Raji (cell line): ENCODE data around the gene HTRA3.

Source experiments
- POLR2A ChIP-seq: IDR thresholded peaks from 2 replicates; pipeline ENCODE4 v1.6.1; 2011; ENCODE audit warnings: low read depth, low read length, control low read depth; ENCODE audit not compliant: insufficient read depth

The HTRA3 gene

DNA sequence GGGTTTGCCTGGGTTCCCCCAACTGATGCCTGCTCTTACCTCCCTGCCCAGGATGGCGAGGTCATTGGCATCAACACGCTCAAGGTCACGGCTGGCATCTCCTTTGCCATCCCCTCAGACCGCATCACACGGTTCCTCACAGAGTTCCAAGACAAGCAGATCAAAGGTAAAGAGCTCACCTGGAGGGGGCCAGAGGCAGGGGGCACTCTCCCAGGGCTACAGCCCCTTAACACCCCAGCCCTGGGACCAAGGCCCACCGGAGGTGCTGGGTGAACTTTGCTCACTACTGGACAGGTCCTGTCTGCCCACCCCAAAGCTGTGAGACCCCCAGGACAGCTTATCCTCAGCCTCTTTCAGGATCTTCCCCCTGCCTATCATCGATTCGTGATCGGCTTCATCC is 24.5 kb downstream of the HTRA3 start:
- no peak for TF ChIP-seq POLR2A

GRCh38 chr4:8294775-8295174 is 25.2 kb downstream of the HTRA3 start:
- TF ChIP-seq POLR2A, result no peak

- no peak for TF ChIP-seq POLR2A
Observed at GRCh38 chr4:8295471-8295870, 25.9 kb downstream of the HTRA3 start.

- no peak for TF ChIP-seq POLR2A
Observed at GRCh38 chr4:8296491-8296890, 26.9 kb downstream of the HTRA3 start.

DNA sequence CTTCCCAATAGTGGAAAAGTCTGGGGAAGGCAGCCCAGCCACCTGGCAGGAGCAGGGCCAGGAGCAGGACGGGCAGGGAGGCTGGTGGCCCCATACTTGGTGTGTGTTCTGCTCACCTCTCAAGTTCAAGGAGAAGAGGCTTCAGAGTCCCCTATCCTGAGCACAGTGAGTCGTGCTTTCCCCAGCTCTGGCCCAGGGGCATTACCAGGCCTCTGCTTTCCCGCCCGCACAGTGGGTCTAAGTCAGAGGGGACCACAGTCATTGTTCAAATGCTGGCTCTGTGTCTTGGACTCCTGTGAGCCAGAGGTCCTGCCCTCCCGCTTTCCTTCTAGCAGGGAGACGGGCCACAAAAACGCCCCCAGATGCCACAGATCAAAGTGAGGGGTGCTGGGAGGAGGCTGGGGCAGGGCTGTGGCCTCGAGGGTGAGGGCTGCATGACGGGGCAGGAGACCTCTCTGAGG is 27.6 kb downstream of the HTRA3 start:
- TF ChIP-seq POLR2A, result no peak

DNA sequence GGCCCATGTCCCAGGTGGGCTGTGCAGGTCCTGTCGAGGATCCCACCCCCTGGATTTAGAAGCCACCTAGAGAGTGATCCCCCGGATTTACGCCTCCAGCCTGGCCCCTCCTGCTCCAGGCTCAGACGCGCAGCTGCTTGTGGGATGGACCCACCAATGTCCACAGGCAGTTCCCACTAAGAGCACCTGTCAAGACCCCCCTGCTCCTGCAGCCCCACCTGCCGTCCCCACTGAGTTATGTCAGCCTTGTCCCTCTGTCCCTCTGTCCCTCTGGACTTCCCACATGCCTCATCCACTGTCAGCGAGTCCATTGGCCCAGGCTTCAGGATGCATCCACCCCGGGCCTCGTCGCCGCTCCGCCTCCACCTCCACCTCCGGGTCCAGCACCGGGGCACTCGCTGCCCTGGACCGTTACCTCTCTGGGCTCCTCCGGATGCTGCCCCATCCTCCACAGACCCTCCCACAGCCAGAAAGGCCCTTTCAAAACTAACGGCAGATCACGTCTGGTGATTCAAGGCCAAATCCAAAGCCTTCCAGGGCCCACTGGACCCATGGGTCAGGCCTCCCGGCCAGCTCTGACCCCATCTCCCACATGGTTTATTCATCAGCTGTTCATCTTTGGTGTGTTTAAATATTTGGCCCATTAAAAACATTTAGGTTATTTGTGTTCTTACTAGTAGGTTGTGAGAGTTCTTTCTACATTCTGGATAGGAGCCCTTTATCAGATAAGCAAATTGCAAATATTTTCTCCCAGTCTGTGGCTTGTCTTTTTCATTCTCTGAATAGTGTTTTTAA is 28.3 kb downstream of the HTRA3 start:
- no peak for TF ChIP-seq POLR2A

DNA sequence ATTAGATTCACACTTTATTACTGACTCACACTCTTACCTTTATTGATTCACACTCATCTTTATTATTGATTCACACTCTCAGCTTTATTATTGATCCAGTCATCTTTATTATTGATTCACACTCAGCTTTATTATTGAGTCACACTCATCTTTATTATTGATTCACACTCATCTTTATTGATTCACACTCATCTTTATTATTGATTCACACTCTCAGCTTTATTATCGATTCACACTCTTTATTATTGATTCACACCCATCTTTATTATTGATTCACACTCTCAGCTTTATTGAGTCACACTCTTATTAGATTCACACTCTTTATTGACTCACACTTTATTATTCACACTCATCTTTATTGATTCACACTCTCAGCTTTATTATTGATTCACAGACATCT is 31.3 kb downstream of the HTRA3 start:
- TF ChIP-seq POLR2A, result no peak

DNA sequence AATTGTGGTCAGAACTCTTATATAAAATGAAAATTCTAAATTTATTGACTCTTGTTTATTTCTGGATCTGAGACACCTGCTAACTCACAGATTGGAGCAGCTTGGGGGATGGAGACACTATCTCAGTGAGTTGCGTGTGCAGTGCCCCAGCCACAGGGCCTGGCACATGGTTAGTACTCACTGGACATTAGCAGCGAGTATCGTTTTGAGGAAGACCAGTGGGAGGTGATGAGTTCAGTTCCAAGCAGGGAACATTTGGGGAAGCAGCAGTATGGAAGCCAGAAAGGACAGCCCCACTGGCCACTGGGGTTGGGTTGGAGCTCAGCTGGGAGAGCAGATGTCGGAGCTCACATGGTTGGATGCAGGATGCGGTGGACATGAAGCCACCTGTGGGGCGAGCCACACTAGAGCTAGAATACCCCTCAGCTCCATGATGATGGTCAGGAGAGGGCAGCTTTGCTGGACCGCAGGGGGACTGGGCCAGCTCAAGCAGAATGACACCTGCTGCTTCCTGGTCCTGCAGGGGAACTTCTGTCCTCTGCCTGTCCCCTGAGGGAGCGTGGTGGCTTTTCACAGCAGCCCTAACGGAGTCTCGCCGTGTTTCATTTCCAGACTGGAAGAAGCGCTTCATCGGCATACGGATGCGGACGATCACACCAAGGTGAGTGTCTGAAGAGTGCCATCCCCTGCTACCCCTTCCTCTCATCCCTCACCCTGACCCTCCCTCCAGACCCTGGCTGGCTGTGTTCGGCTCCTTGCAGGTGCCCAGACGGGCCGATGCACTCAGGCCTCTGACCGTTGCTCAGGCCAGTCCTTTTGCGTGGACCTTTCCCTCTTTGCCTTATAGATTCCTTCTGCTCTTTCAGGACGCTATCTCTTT is 32.5 kb downstream of the HTRA3 start:
- TF ChIP-seq POLR2A, result no peak

DNA sequence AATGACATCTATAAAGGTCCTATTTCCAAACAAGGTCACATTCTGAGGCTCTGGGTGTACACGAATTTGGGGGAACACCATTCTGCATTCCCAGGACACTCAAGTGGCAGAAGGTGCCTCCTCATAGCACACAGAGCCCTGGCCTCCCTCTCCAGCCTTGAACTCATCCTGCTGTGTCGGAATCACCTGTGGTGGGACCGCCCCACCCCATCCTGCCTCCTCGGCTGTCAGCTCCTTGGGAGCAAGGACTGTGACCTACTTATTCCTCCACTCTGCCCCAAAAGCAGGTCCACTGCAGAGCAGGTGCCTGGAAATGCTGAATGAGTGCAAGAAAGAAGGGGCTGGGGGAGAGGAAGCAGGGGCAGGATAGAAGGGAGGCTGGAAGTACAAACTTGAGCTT is 33.5 kb downstream of the HTRA3 start:
- no peak for TF ChIP-seq POLR2A

- no peak for TF ChIP-seq POLR2A
Observed at GRCh38 chr4:8303485-8304281, 34.1 kb downstream of the HTRA3 start.

DNA sequence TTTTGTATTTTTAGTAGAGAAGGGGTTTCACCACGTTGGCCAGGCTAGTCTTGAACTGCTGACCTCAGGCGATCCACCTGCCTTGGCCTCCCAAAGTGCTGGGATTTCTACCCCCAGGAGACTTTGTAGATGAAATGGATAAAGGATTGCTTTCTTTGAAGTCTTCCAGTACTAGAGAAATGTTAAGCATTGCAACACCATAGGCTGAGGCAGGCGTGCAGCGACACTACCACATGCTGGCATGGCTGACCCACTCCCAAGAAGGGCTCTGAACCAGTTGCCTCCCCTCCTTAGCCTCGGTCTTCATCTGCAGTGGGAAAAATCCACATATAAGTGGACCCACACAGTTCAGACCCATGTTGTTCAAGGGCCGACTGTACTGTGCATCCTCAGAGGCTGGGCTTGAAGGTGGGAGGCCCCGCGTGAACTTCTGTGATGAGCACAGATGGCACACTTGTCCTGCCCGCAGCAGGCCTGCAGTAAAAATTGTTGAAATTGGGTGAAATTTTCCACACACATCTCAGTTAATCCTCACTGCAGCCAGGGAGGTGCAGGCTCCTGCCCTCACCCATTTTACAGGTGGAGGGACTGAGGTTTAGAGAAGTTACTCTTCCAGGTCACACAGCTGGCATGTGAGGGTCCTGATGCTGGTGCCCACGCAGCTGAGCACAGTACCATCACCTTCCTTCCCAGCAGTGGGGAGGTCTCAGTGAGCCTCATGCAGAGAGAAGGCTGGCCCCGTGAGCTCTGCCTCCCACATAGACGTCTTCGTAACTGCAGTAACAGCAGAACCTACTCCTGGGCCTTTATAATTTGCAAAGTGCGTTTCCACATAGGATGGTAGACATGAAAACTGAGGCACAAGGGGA is 35.5 kb downstream of the HTRA3 start:
- TF ChIP-seq POLR2A, result no peak

- no peak for TF ChIP-seq POLR2A
Observed at GRCh38 chr4:8305851-8306471, 36.4 kb downstream of the HTRA3 start.

GRCh38 chr4:8306511-8307021 is 37.0 kb downstream of the HTRA3 start:
- no peak for TF ChIP-seq POLR2A

GRCh38 chr4:8307121-8307520 is 37.6 kb downstream of the HTRA3 start:
- no peak for TF ChIP-seq POLR2A
